ENCODE measurements around the gene TREM1. TPM values are rescaled to one million over a fixed set of nuclear protein-coding genes. Genes with fewer than 3 reads are reported as not detected.
A peak's percentile ranks its signal among the peaks of the same experiment; 100 is the strongest.

Gene TREM1
- not detected in 2 replicates for total RNA-seq

DNA sequence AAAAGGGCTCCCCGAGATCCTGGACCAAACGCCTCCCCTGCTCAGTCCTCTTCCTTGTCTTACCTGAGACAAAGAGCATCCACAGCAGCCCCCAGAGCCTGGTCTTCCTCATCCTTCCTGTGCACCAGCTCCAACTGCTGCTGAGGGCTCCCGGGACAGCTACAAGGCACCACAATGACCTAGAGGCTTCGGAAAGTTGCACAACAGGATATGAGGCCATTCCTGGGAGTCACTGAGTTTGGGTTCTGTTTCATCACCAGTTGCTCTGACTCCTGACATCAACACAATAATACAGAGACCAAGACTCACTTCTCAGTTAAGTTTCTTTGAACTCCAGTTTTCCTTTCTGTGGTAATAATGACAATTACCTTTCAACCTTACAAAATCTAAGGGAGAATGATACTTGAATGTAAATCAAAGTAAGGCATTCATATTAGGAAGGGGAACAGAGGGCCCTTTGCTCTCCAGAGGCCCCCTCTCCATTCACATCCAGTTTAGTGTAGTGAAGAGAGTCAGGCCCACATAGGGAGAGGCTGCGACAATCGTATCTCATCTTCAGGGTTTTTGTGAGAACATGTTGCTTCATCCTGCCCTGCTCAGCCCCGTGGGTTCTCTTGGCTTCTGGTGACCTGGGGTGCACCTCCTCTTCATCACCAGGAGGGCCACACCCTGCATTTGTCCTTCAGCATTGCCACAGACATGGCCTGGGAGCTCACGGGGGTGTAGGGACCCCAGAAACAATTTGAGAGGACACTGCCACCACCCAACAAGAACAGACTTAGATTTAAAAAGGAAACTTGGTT lies at the start of gene TREM1:
TREM1 (minus strand) TSS at position 139 of the 803 bp plus-strand sequence; CDS start at position 112, 27 bp downstream.
- peaks cover 20% of the 10 kb centered on the region for H3K27me3 Mint-ChIP-seq (ENCODE audit: insufficient read depth)
- no peak within 1 kb of the TSS for H3K4me3 Mint-ChIP-seq
- intact Hi-C loops (cut with micrococcal nuclease): no loop called here
- H3K27ac Mint-ChIP-seq: no peak within 1 kb of the TSS
- peaks cover 10% of the 10 kb centered on the region for H3K4me1 Mint-ChIP-seq (ENCODE audit: low read depth)
- H3K9me3 Mint-ChIP-seq: peaks cover 6% of the 10 kb centered on the region
- peaks cover 6% of the 10 kb centered on the region for H3K36me3 Mint-ChIP-seq (ENCODE audit: low read depth)
- DNase-seq (ENCODE audit: low spot score): no peak

GRCh38 chr6:41335943-41336342 lies 49.5 kb upstream of the TREM1 start:
- peaks cover 31% of the 10 kb centered on the region for H3K4me1 Mint-ChIP-seq (ENCODE audit: low read depth)
- H3K4me3 Mint-ChIP-seq: no peak overlapping the region
- no peak for DNase-seq (ENCODE audit: low spot score)
- H3K27ac Mint-ChIP-seq: no peak overlapping the region
- H3K27me3 Mint-ChIP-seq (ENCODE audit: insufficient read depth): peaks cover 11% of the 10 kb centered on the region
- no peaks in the 10 kb centered on the region for H3K9me3 Mint-ChIP-seq
- H3K36me3 Mint-ChIP-seq (ENCODE audit: low read depth): no peaks in the 10 kb centered on the region
- intact Hi-C loops (cut with micrococcal nuclease): no loop called here

DNA sequence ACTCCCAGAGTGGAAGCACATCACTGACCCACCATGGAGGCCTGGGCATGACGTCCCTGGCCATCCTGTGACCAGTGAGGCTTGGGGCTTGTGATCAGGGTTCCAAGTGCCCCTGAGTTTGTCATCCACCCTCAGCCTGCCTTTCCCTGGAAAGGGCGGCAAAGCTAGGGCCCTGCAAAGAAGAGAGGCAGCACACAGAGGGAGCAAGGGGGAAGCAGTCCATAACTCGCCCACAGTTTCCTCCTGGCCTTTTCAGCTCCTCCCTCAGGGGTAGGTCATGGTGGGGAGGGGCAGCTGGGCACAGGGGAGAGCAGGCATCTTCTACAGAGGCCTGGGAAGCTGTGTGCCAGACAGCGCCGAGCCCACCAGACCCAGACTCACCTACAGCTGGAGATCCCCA lies 48.8 kb upstream of the TREM1 start, which contains the start of gene NCR2:
NCR2 (plus strand) TSS at position 313 of the 400 bp plus-strand sequence. CDS start 269 bp downstream, outside the sequence.
- peaks cover 31% of the 10 kb centered on the region for H3K4me1 Mint-ChIP-seq (ENCODE audit: low read depth)
- intact Hi-C loops (cut with micrococcal nuclease): no loop called here
- no peak within 1 kb of the TSS for H3K4me3 Mint-ChIP-seq
- DNase-seq (ENCODE audit: low spot score): no peak
- H3K27ac Mint-ChIP-seq: peak within 1 kb of the TSS; percentile 47
- no peaks in the 10 kb centered on the region for H3K36me3 Mint-ChIP-seq (ENCODE audit: low read depth)
- no peaks in the 10 kb centered on the region for H3K9me3 Mint-ChIP-seq
- H3K27me3 Mint-ChIP-seq (ENCODE audit: insufficient read depth): peaks cover 11% of the 10 kb centered on the region

DNA sequence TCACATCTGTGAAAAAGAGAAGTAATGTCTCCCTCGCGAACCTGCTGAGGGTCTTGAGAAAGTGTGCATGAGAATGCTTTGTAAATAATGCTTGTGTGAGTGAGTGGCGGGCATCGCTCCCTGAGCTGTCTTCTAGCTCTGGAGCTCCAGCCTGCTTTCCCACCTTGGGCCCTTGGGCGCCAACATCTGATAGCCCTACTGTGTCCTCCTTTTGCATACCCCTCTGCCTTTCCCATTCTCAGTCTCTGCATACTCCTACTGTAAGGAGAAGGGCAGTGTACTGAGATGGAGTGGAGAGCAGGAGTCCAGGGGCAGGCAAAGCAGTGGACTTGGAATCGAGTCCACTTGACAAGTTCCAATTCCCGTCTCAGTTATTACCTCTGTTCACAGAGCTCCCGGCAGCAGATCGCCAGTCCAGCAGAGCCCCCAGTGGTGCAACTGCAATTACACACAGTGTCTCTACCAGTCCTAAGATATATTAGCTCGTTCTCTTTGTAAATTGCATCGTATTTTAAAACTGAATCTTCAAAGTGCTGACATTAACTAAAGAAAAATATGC lies 48.1 kb upstream of the TREM1 start:
- DNase-seq (ENCODE audit: low spot score): no peak
- no peak overlapping the region for H3K4me3 Mint-ChIP-seq
- H3K4me1 Mint-ChIP-seq (ENCODE audit: low read depth): peaks cover 31% of the 10 kb centered on the region
- no peaks in the 10 kb centered on the region for H3K9me3 Mint-ChIP-seq
- intact Hi-C loops (cut with micrococcal nuclease): loop anchor here (1.0 kb wide), 1 partner anchor 35 kb away; no protein-coding TSS in a partner anchor
- H3K36me3 Mint-ChIP-seq (ENCODE audit: low read depth): no peaks in the 10 kb centered on the region
- peak overlapping the region; percentile 47 for H3K27ac Mint-ChIP-seq
- H3K27me3 Mint-ChIP-seq (ENCODE audit: insufficient read depth): peaks cover 10% of the 10 kb centered on the region

GRCh38 chr6:41332842-41333736 lies 46.6 kb upstream of the TREM1 start:
- H3K4me3 Mint-ChIP-seq: peak overlapping the region; percentile 2
- no peaks in the 10 kb centered on the region for H3K36me3 Mint-ChIP-seq (ENCODE audit: low read depth)
- peak overlapping the region; percentile 49 for H3K27ac Mint-ChIP-seq
- intact Hi-C loops (cut with micrococcal nuclease): no loop called here
- peaks cover 31% of the 10 kb centered on the region for H3K4me1 Mint-ChIP-seq (ENCODE audit: low read depth)
- no peak for DNase-seq (ENCODE audit: low spot score)
- H3K9me3 Mint-ChIP-seq: no peaks in the 10 kb centered on the region
- H3K27me3 Mint-ChIP-seq (ENCODE audit: insufficient read depth): peaks cover 9% of the 10 kb centered on the region

- DNase-seq (ENCODE audit: low spot score): no peak
- Mint-ChIP-seq H3K36me3 (ENCODE audit: low read depth) (no peaks in the 10 kb centered on the region), H3K27me3 (ENCODE audit: insufficient read depth) (peaks cover 9% of the 10 kb centered on the region), H3K27ac (no peak overlapping the region), H3K4me3 (no peak overlapping the region), H3K4me1 (ENCODE audit: low read depth) (peaks cover 31% of the 10 kb centered on the region), H3K9me3 (no peaks in the 10 kb centered on the region)
- intact Hi-C loops (cut with micrococcal nuclease): no loop called here
Measured at GRCh38 chr6:41332241-41332640, 45.8 kb upstream of the TREM1 start.

- Mint-ChIP-seq H3K4me3 (no peak overlapping the region), H3K27me3 (ENCODE audit: insufficient read depth) (peaks cover 14% of the 10 kb centered on the region), H3K27ac (no peak overlapping the region), H3K9me3 (no peaks in the 10 kb centered on the region), H3K4me1 (ENCODE audit: low read depth) (peaks cover 31% of the 10 kb centered on the region), H3K36me3 (ENCODE audit: low read depth) (no peaks in the 10 kb centered on the region)
- DNase-seq (ENCODE audit: low spot score): no peak
- intact Hi-C loops (cut with micrococcal nuclease): no loop called here
Measured at GRCh38 chr6:41331401-41332150, 45.1 kb upstream of the TREM1 start.

DNA sequence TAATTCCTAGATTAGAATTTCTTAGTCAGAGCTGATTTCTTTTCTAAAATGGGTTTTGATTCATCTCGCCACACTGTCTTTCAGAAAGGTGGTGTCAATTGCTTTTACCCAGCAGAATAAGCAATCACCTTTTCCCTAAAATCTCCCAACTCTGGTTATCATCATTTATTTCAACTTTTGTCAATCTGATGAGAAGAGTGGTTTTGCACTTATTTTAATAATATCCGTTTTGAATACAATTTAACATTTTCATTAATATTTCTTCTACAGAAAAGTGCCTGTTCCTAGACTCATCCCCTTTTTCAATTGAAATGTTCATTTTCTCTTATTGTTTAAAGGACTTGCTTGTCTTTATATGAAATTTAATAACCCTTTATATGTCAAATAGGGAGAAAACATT lies 40.7 kb upstream of the TREM1 start:
- H3K27me3 Mint-ChIP-seq (ENCODE audit: insufficient read depth): peaks cover 38% of the 10 kb centered on the region
- intact Hi-C loops (cut with micrococcal nuclease): no loop called here
- no peak overlapping the region for H3K27ac Mint-ChIP-seq
- no peaks in the 10 kb centered on the region for H3K4me1 Mint-ChIP-seq (ENCODE audit: low read depth)
- DNase-seq (ENCODE audit: low spot score): no peak
- no peaks in the 10 kb centered on the region for H3K9me3 Mint-ChIP-seq
- no peak overlapping the region for H3K4me3 Mint-ChIP-seq
- H3K36me3 Mint-ChIP-seq (ENCODE audit: low read depth): no peaks in the 10 kb centered on the region

DNA sequence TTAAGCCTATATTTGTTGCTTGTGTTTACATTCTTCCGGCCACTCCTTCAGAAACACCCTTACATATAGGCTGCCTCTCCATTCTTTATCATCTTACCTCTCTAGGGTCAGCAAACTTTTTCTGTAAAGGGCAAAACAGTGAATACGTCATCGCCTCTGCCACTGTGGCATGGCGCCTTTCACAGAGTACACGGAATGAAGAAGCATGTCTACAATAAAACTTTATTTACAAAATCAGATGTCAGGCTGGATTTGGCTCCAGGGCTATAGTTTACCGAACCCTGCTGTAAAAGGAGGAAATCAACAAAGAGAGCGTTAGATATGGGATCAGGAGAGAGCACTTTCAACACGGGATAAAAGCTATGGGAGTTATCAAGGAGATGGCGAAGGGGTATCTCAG lies 39.6 kb upstream of the TREM1 start:
- no peak for DNase-seq (ENCODE audit: low spot score)
- peaks cover 38% of the 10 kb centered on the region for H3K27me3 Mint-ChIP-seq (ENCODE audit: insufficient read depth)
- H3K36me3 Mint-ChIP-seq (ENCODE audit: low read depth): no peaks in the 10 kb centered on the region
- intact Hi-C loops (cut with micrococcal nuclease): no loop called here
- H3K27ac Mint-ChIP-seq: no peak overlapping the region
- no peaks in the 10 kb centered on the region for H3K4me1 Mint-ChIP-seq (ENCODE audit: low read depth)
- no peaks in the 10 kb centered on the region for H3K9me3 Mint-ChIP-seq
- no peak overlapping the region for H3K4me3 Mint-ChIP-seq

- no peaks in the 10 kb centered on the region for H3K4me1 Mint-ChIP-seq (ENCODE audit: low read depth)
- intact Hi-C loops (cut with micrococcal nuclease): no loop called here
Measured at GRCh38 chr6:41325446-41326066, 39.1 kb upstream of the TREM1 start.

DNA sequence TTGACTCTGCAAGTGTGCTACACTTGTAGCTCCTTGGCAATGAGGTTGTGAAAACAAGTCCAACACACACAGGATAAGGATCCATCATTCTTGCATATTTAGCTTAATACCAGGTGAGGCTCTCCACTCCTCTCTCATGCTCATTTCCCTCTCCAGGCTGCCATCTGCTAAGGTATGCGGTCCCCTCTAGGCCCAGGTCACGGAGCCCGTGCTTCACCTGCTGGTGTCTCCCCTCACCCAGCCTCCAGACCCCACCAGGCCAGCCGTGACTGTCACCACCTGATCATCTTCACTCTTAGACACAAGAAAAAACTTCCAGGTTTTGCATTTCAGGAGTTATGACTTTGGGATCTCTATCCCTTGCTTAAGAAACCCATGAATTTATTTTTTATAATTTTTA lies 34.7 kb upstream of the TREM1 start:
- Mint-ChIP-seq H3K4me1 (ENCODE audit: low read depth) (peaks cover 23% of the 10 kb centered on the region), H3K27me3 (ENCODE audit: insufficient read depth) (peaks cover 23% of the 10 kb centered on the region), H3K36me3 (ENCODE audit: low read depth) (no peaks in the 10 kb centered on the region), H3K4me3 (no peak overlapping the region), H3K27ac (no peak overlapping the region), H3K9me3 (no peaks in the 10 kb centered on the region)
- no peak for DNase-seq (ENCODE audit: low spot score)
- intact Hi-C loops (cut with micrococcal nuclease): no loop called here

More at GRCh38 chr6:41325446-41326066, 39.1 kb upstream of the TREM1 start:
- Mint-ChIP-seq H3K36me3 (ENCODE audit: low read depth) (no peaks in the 10 kb centered on the region), H3K9me3 (no peaks in the 10 kb centered on the region), H3K4me3 (no peak overlapping the region), H3K27ac (no peak overlapping the region), H3K27me3 (ENCODE audit: insufficient read depth) (peaks cover 38% of the 10 kb centered on the region)
- no peak for DNase-seq (ENCODE audit: low spot score)

Data from activated T-helper 1 cell treated with anti-CD3 and anti-CD28 coated beads, Interleukin-12 subunit alpha, Interleukin-12 subunit beta, Interleukin-2, Interleukin-4 antibody, amounts not matched to agents 30 ng/mL and 10 ng/mL and 1 ng/mL, durations not matched to agents 14 hours and 24 hours and 36 hours (primary cell).